Measurements from ENCODE around the gene PIGN. TPM values are rescaled to one million over a fixed set of nuclear protein-coding genes. Genes with fewer than 3 reads are reported as not detected.

Gene PIGN
- total RNA-seq, 4 donors from 2014 or later: 10.6 to 16.9 (median 12.4) TPM

- Histone ChIP-seq H3K36me3 (no peaks in the 10 kb centered on the region), H3K4me3 (no peak overlapping the region), H3K9me3 (no peaks in the 10 kb centered on the region), H3K27ac (replicated peaks in 1 of 4) (no peak overlapping the region), H3K4me1 (peaks cover 0 to 13% (median 8%) of the 10 kb centered on the region in 4 donors), H3K27me3 (no peaks in the 10 kb centered on the region)
- intact Hi-C loops (cut with DNase I): no loop called here
- no peak for DNase-seq (ENCODE audit: extremely low spot score)
- WGBS: 52% methylated on average over 1 of the region's 1 CpG
- TF ChIP-seq CTCF (IDR thresholded peaks at IDR 0.05) (no peak), POLR2AphosphoS5 (IDR thresholded peaks at IDR 0.05) (no peak), EP300 (IDR thresholded peaks at IDR 0.05) (no peak)
Observed at GRCh38 chr18:61992285-61992684, 194.6 kb downstream of the PIGN start.

GRCh38 chr18:61991836-61992235, 195.0 kb downstream of the PIGN start:
- no peak for DNase-seq (ENCODE audit: extremely low spot score)
- H3K9me3 ChIP-seq: no peaks in the 10 kb centered on the region
- no peaks in the 10 kb centered on the region for H3K36me3 ChIP-seq
- H3K4me3 ChIP-seq: no peak overlapping the region
- no peak overlapping the region for H3K27ac ChIP-seq (replicated peaks in 1 of 4)
- no peak for TF ChIP-seq EP300 (IDR thresholded peaks at IDR 0.05)
- no peak for TF ChIP-seq CTCF (IDR thresholded peaks at IDR 0.05)
- no peak for TF ChIP-seq POLR2A (IDR thresholded peaks at IDR 0.05; ENCODE audit: low read depth)
- TF ChIP-seq POLR2AphosphoS5 (IDR thresholded peaks at IDR 0.05): no peak
- intact Hi-C loops (cut with DNase I): no loop called here
- no peaks in the 10 kb centered on the region for H3K27me3 ChIP-seq
- WGBS: 95% methylated on average over 1 of the region's 1 CpG
- H3K4me1 ChIP-seq: peaks cover 0 to 13% (median 8%) of the 10 kb centered on the region in 4 donors

- Histone ChIP-seq H3K27me3 (no peaks in the 10 kb centered on the region), H3K4me1 (peaks cover 0 to 13% (median 8%) of the 10 kb centered on the region in 4 donors), H3K4me3 (no peak overlapping the region), H3K9me3 (no peaks in the 10 kb centered on the region), H3K36me3 (no peaks in the 10 kb centered on the region), H3K27ac (replicated peaks in 1 of 4) (no peak overlapping the region)
- 88% methylated on average over 3 of the region's 3 CpGs for WGBS
- intact Hi-C loops (cut with DNase I): no loop called here
- DNase-seq (ENCODE audit: extremely low spot score): no peak
- TF ChIP-seq POLR2A (IDR thresholded peaks at IDR 0.05; ENCODE audit: low read depth) (no peak), CTCF (IDR thresholded peaks at IDR 0.05) (no peak), EP300 (IDR thresholded peaks at IDR 0.05) (no peak), POLR2AphosphoS5 (IDR thresholded peaks at IDR 0.05) (no peak)
Observed at GRCh38 chr18:61991201-61991600, 195.7 kb downstream of the PIGN start.

Other genes with a start within 250 kb of the PIGN start
- gene RELCH, start 199 bp upstream of the PIGN start, total RNA-seq: 10 to 100 TPM; 15.9 to 17.9 (median 17.5) TPM
- 1 to 10 TPM; 1.2 to 3.9 (median 2.0) TPM for gene TNFRSF11A, start 138.3 kb upstream of the PIGN start, total RNA-seq

Measured in esophagus muscularis mucosa (tissue), 4 donors.